HepG2 (cell line): ENCODE results near the gene NOC2L. TPM values are rescaled to one million over a fixed set of nuclear protein-coding genes. Genes with fewer than 3 reads are reported as not detected.
A peak's percentile ranks its signal among the peaks of the same experiment; 100 is the strongest.

ENCODE experiments used
- GABPB1 ChIP-seq: IDR thresholded peaks from 2 replicates; pipeline ENCODE4 v1.6.1; 2016; ENCODE audit warnings: mild to moderate bottlenecking, missing genetic modification reagents, moderate library complexity, missing compliant biosample characterization
- KLF6 ChIP-seq: IDR thresholded peaks from 2 replicates; pipeline ENCODE4 v1.8.0; 2016; ENCODE audit warnings: missing biosample characterization, missing genetic modification reagents
- LCORL ChIP-seq, 2 experiments: fragments of 450-650 bp in 1 of 2; sonication (generic) in 1 of 2; formaldehyde crosslinking in 1 of 2; IDR thresholded peaks; 2 replicates each; pipeline versions ENCODE4 v1.5.0 to v1.6.1; 2017 to 2020; ENCODE audit warnings: antibody characterized with exemption in 1 of 2, missing genetic modification reagents in 1 of 2
- MTA1 ChIP-seq: sonication (generic); formaldehyde crosslinking; IDR thresholded peaks from 2 replicates; pipeline ENCODE4 v1.4.0; 2020; ENCODE audit warnings: missing genetic modification reagents, mild to moderate bottlenecking, borderline replicate concordance
- PATZ1 ChIP-seq: sonication (generic); formaldehyde crosslinking; IDR thresholded peaks from 2 replicates; pipeline ENCODE4 v1.4.0; 2020; ENCODE audit warnings: missing genetic modification reagents
- RBFOX2 ChIP-seq: fragments of 200-400 bp; formaldehyde crosslinking; IDR thresholded peaks from 2 replicates; pipeline ENCODE4 v1.6.1; 2017; ENCODE audit warnings: low read depth, mild to moderate bottlenecking, low read length
- SAP130 ChIP-seq: IDR thresholded peaks from 2 replicates; pipeline ENCODE4 v1.6.1; 2016; ENCODE audit warnings: low read depth
- THAP9 ChIP-seq: sonication (generic); formaldehyde crosslinking; IDR thresholded peaks from 2 replicates; pipeline ENCODE4; 2020; ENCODE audit warnings: missing genetic modification reagents, mild to moderate bottlenecking, borderline replicate concordance
- ZFP91 ChIP-seq: sonication (generic); formaldehyde crosslinking; IDR thresholded peaks from 2 replicates; pipeline ENCODE4 v1.9.0; 2022; ENCODE audit warnings: missing genetic modification reagents, mild to moderate bottlenecking, borderline replicate concordance
- ZNF501 ChIP-seq: sonication (generic); formaldehyde crosslinking; IDR thresholded peaks from 2 replicates; pipeline ENCODE4 v1.5.1; 2020; ENCODE audit warnings: mild to moderate bottlenecking, moderate library complexity, missing genetic modification reagents
- ZNF550 ChIP-seq: sonication (generic); formaldehyde crosslinking; IDR thresholded peaks from 2 replicates; pipeline ENCODE4 v1.4.0; 2020; ENCODE audit warnings: mild to moderate bottlenecking, missing genetic modification reagents, borderline replicate concordance
- ZNF615 ChIP-seq: sonication (generic); formaldehyde crosslinking; IDR thresholded peaks from 2 replicates; pipeline ENCODE4 v1.5.0; 2020; ENCODE audit warnings: mild to moderate bottlenecking, missing genetic modification reagents, borderline replicate concordance
- ZNF781 ChIP-seq: sonication (generic); formaldehyde crosslinking; IDR thresholded peaks from 2 replicates; pipeline ENCODE4 v1.5.1; 2020; ENCODE audit warnings: borderline replicate concordance, mild to moderate bottlenecking, missing genetic modification reagents; ENCODE audit errors: not compliant biosample characterization
- polyA plus RNA-seq, 8 experiments: library from polyadenylated mRNA; depleted of rRNA in 3 of 8; stranded (reverse) in 7 of 8; unstranded in 1 of 8; fragments of >200 nt; fragmentation: Illumina TruSeq in 4 of 8; extraction: Trizol in 4 of 8; gene quantifications; 2 replicates each; pipeline versions ENCODE4 v1.2.1 to v1.2.3, GENCODE V29; 2011 to 2016; ENCODE audit warnings: low read depth in 4 of 8, missing spikeins in 1 of 8, mixed read lengths in 1 of 8; ENCODE audit not compliant: insufficient read depth in 1 of 8
- total RNA-seq, 5 experiments: library from RNA; depleted of rRNA; stranded (reverse); fragments of >200 nt; fragmentation: Illumina TruSeq; extraction: Trizol; gene quantifications; 2 replicates each; pipeline ENCODE4 v1.2.3, GENCODE V29; 2016; ENCODE audit warnings: low read depth in 1 of 5
- TF ChIP-seq, protein P1 (sequence below): sonication (generic); formaldehyde crosslinking; IDR thresholded peaks from 2 replicates; pipeline ENCODE4 v1.4.0; 2020; ENCODE audit warnings: missing genetic modification reagents

The NOC2L gene
- total and polyA plus RNA-seq, 2 of the 13 experiments (the other 11 are each of a cell fraction or from before 2014, with no cell fraction given): 32.0 to 103 TPM

DNA sequence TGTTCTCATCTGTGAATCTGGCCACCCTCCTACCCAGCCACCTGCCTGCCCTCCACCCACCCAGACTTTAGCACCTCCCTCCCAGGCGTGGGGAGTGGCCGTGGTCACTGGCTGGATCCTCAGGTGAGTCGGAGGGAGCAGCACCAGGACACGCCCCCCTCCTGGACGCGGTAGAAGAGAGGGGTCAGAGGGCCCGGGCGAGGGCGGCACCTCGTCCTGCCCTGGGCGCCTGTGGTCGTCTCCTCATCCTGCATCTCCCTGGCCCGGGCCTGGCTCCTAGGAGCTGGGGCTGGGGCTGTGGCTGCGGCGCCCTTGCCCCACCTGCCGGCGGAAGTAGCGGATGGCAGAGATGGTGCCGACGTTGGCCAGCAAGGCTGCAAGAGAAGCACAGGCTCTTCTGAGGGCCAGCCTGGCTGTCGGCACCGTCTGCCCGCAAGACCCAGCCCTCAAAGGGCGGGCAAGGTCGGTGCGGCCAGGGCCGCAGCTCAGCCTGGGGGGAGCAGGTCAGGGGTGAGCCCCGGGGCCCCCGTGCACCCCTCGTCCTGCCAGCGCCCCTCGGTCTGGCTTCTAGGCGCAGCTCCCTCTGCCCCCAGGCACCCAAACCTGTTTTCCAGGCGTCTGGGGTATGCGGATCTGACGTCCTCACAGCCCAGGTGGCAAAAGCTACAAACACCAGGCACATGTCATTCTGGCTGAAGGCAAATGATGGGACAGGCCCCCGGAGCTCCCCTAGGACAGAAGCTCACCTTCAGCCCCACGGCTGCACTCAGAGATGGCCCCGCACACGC is 17.0 kb upstream of the NOC2L start (continued):
- TF ChIP-seq THAP9 (CRISPR knock-in tag) (peak; percentile 51; the same call in 1 of the 2 replicates), ZNF501 (CRISPR knock-in tag) (peak; percentile 57; the same call in 1 of the 2 replicates), ZNF615 (CRISPR knock-in tag) (no peak), GABPB1 (CRISPR knock-in tag) (peak; percentile 80; the same call in 1 of the 2 replicates), PATZ1 (peak; percentile 42), ZNF781 (peak; percentile 44), ZNF550 (CRISPR knock-in tag) (no peak), LCORL (IDR thresholded peaks at IDR 0.05) (no peak), LCORL (CRISPR knock-in tag; IDR thresholded peaks at IDR 0.05) (peak; percentile 66), MTA1 (peak; percentile 76; the same call in 1 of the 2 replicates), RBFOX2 (0 out of 2 replicates have a peak, but pooled peaks have one; percentile 17), ZFP91 (CRISPR knock-in tag) (peak; percentile 54; the same call in 1 of the 2 replicates), KLF6 (CRISPR knock-in tag) (no peak), SAP130 (CRISPR knock-in tag) (peak; percentile 63)
- TF ChIP-seq, protein P1, sequence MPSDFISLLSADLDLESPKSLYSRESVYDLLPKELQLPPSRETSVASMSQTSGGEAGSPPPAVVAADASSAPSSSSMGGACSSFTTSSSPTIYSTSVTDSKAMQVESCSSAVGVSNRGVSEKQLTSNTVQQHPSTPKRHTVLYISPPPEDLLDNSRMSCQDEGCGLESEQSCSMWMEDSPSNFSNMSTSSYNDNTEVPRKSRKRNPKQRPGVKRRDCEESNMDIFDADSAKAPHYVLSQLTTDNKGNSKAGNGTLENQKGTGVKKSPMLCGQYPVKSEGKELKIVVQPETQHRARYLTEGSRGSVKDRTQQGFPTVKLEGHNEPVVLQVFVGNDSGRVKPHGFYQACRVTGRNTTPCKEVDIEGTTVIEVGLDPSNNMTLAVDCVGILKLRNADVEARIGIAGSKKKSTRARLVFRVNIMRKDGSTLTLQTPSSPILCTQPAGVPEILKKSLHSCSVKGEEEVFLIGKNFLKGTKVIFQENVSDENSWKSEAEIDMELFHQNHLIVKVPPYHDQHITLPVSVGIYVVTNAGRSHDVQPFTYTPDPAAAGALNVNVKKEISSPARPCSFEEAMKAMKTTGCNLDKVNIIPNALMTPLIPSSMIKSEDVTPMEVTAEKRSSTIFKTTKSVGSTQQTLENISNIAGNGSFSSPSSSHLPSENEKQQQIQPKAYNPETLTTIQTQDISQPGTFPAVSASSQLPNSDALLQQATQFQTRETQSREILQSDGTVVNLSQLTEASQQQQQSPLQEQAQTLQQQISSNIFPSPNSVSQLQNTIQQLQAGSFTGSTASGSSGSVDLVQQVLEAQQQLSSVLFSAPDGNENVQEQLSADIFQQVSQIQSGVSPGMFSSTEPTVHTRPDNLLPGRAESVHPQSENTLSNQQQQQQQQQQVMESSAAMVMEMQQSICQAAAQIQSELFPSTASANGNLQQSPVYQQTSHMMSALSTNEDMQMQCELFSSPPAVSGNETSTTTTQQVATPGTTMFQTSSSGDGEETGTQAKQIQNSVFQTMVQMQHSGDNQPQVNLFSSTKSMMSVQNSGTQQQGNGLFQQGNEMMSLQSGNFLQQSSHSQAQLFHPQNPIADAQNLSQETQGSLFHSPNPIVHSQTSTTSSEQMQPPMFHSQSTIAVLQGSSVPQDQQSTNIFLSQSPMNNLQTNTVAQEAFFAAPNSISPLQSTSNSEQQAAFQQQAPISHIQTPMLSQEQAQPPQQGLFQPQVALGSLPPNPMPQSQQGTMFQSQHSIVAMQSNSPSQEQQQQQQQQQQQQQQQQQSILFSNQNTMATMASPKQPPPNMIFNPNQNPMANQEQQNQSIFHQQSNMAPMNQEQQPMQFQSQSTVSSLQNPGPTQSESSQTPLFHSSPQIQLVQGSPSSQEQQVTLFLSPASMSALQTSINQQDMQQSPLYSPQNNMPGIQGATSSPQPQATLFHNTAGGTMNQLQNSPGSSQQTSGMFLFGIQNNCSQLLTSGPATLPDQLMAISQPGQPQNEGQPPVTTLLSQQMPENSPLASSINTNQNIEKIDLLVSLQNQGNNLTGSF (CRISPR knock-in tag): 0 out of 2 replicates have a peak, but pooled peaks have one; percentile 48
